GM18511 (cell line): Measurements from ENCODE around the gene GNG2.

Experiments used
- ATAC-seq: cut with Tn5 transposase; IDR thresholded peaks from one replicate; pipeline ENCODE4 v1.9.1; 2021; ENCODE audit warnings: mild to moderate bottlenecking, moderate library complexity; ENCODE audit not compliant: unreplicated experiment

GNG2 gene

DNA sequence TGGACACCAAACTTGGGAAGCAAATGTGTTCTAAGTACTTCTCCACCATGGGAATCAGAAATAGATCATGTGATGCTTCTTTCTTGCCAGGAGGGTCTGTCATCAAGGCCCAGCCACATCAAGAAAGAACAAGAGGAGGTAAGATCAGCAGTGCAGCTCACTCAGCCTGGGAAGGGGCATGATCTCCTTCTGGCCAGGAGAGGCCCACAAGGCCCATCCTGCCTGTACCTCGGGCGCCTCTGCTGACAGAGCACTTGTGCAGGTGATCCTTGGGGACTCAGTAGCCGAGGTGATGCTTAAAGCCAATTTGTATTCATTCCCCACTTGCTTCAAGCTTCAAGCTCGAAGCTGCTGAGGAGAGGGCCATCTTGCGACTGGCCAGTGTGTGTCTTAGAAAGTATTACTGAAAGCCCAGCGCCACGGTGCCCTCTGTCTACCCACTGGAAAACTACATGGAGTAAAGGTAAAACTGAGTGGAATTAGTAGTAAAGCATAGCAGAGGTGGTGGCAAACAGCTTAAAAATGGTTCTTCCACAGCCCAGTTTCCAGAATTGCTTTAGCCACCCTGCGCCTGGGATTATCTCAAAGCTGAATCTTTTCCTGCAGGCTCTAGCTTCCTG, 155.1 kb downstream of the GNG2 start:
- ATAC-seq, result no peak

DNA sequence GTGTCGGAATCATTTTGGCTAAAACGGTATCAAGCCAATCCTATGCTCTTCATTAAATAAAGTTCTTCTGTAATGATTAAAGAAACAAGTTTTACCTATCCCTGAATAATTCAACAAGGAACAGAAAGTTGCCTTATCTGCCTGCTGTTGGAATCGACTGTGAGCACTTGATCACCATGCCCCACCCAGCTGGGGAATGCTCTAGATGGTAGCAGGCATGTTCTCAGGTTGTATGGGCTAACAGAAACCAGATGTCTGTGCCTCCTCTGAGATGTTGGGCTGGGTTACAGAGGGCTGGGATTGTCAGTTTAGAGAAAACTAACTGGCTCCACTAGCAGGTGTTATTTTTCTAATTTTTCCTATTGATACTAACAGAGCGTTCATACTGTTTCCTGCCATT, 157.8 kb downstream of the GNG2 start:
- no peak for ATAC-seq

DNA sequence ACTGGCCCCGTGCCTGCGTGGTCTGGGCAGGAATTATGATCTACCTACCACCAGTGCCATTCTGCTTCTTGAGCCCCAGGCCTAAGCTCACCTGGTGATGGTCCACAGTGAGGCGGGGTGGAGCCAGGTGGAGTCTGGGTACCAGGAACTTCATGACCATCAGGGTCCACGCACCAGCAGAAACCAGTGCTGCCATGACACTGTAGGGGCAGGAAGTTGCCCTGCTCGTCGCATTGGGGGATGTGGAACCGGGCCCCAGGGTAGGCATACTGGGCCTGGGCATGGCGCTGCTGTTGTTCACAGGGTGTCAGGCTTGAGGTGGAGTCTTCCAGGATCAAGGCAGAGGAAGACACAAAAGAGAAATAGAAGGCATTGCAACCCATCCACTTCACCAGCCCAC, 158.6 kb downstream of the GNG2 start:
- ATAC-seq, result no peak
